HepG2 (cell line): Measurements from ENCODE around the gene PSMD1. TPM values are rescaled to one million over a fixed set of nuclear protein-coding genes. Genes with fewer than 3 reads are reported as not detected.

Experiments used
- ARNT2 ChIP-seq: sonication (generic); formaldehyde crosslinking; IDR thresholded peaks from 2 replicates; pipeline ENCODE4 v1.8.0; 2022; ENCODE audit warnings: mild to moderate bottlenecking, low read depth, missing genetic modification reagents, moderate library complexity
- HNRNPLL ChIP-seq: fragments of 200-400 bp; formaldehyde crosslinking; IDR thresholded peaks from 2 replicates; pipeline ENCODE4 v1.6.1; 2017; ENCODE audit warnings: mild to moderate bottlenecking, low read depth, low read length; ENCODE audit not compliant: poor library complexity, severe bottlenecking
- JUND ChIP-seq: sonication (generic); formaldehyde crosslinking; IDR thresholded peaks from 2 replicates; pipeline ENCODE4 v1.8.0; 2022; ENCODE audit warnings: mild to moderate bottlenecking, missing genetic modification reagents
- MAFG ChIP-seq: sonication (generic); formaldehyde crosslinking; IDR thresholded peaks from 2 replicates; pipeline ENCODE4 v1.5.1; 2020; ENCODE audit warnings: mild to moderate bottlenecking, missing genetic modification reagents
- MED13 ChIP-seq: sonication (generic); formaldehyde crosslinking; IDR thresholded peaks from 2 replicates; pipeline ENCODE4 v1.5.0; 2020; ENCODE audit warnings: missing genetic modification reagents
- MEIS2 ChIP-seq: sonication (generic); formaldehyde crosslinking; IDR thresholded peaks from 2 replicates; pipeline ENCODE4 v1.9.0; 2021; ENCODE audit warnings: mild to moderate bottlenecking, missing genetic modification reagents
- NCOA5 ChIP-seq: sonication (generic); formaldehyde crosslinking; IDR thresholded peaks from 2 replicates; pipeline ENCODE4 v1.4.0; 2020; ENCODE audit warnings: missing genetic modification reagents
- NFRKB ChIP-seq: fragments of 450-650 bp; IDR thresholded peaks from 2 replicates; pipeline ENCODE4 v1.6.1; 2017
- NR2F6 ChIP-seq, 2 experiments: IDR thresholded peaks; 2 replicates each; pipeline ENCODE4 v1.6.1; 2016; ENCODE audit warnings: antibody characterized with exemption in 1 of 2, mild to moderate bottlenecking in 1 of 2
- ONECUT2 ChIP-seq: sonication (generic); formaldehyde crosslinking; IDR thresholded peaks from 2 replicates; pipeline ENCODE4 v1.4.0; 2020; ENCODE audit warnings: missing genetic modification reagents
- TARDBP ChIP-seq: sonication (generic); formaldehyde crosslinking; IDR thresholded peaks from 2 replicates; pipeline ENCODE4 v1.8.0; 2022; ENCODE audit warnings: mild to moderate bottlenecking, missing genetic modification reagents
- ZBTB8A ChIP-seq: sonication (generic); formaldehyde crosslinking; IDR thresholded peaks from 2 replicates; pipeline ENCODE4 v1.4.0; 2020; ENCODE audit warnings: mild to moderate bottlenecking, low read depth, missing genetic modification reagents, borderline replicate concordance
- ZNF253 ChIP-seq: sonication (generic); formaldehyde crosslinking; IDR thresholded peaks from 2 replicates; pipeline ENCODE4 v1.8.0; 2022; ENCODE audit warnings: mild to moderate bottlenecking, missing genetic modification reagents, borderline replicate concordance
- ZNF607 ChIP-seq: sonication (generic); formaldehyde crosslinking; IDR thresholded peaks from 2 replicates; pipeline ENCODE4 v1.5.1; 2020; ENCODE audit warnings: missing genetic modification reagents, mild to moderate bottlenecking, borderline replicate concordance
- ZNF709 ChIP-seq: sonication (generic); formaldehyde crosslinking; IDR thresholded peaks from 2 replicates; pipeline ENCODE4 v1.5.0; 2020; ENCODE audit warnings: mild to moderate bottlenecking, missing genetic modification reagents
- ZSCAN21 ChIP-seq: sonication (generic); formaldehyde crosslinking; IDR thresholded peaks from 2 replicates; pipeline ENCODE4 v1.8.0; 2022; ENCODE audit warnings: mild to moderate bottlenecking, missing genetic modification reagents, moderate library complexity, borderline replicate concordance
- polyA plus RNA-seq, 8 experiments: library from polyadenylated mRNA; depleted of rRNA in 3 of 8; stranded (reverse) in 7 of 8; unstranded in 1 of 8; fragments of >200 nt; fragmentation: Illumina TruSeq in 4 of 8; extraction: Trizol in 4 of 8; gene quantifications; 2 replicates each; pipeline versions ENCODE4 v1.2.1 to v1.2.3, GENCODE V29; 2011 to 2016; ENCODE audit warnings: low read depth in 4 of 8, missing spikeins in 1 of 8, mixed read lengths in 1 of 8; ENCODE audit not compliant: insufficient read depth in 1 of 8
- total RNA-seq, 5 experiments: library from RNA; depleted of rRNA; stranded (reverse); fragments of >200 nt; fragmentation: Illumina TruSeq; extraction: Trizol; gene quantifications; 2 replicates each; pipeline ENCODE4 v1.2.3, GENCODE V29; 2016; ENCODE audit warnings: low read depth in 1 of 5
- TF ChIP-seq, protein P1 (sequence below): IDR thresholded peaks from 2 replicates; pipeline ENCODE4 v1.6.1; 2018; ENCODE audit warnings: missing genetic modification reagents
- TF ChIP-seq, protein P2 (sequence below): sonication (generic); formaldehyde crosslinking; IDR thresholded peaks from 2 replicates; pipeline ENCODE4 v1.9.0; 2021; ENCODE audit warnings: missing genetic modification reagents, borderline replicate concordance
- TF ChIP-seq, protein P3 (sequence below): sonication (generic); formaldehyde crosslinking; IDR thresholded peaks from 2 replicates; pipeline ENCODE4 v1.5.1; 2020; ENCODE audit warnings: mild to moderate bottlenecking, missing genetic modification reagents, moderate library complexity
- TF ChIP-seq, protein P4 (sequence below): sonication (generic); formaldehyde crosslinking; IDR thresholded peaks from 2 replicates; pipeline ENCODE4 v1.4.0; 2020; ENCODE audit warnings: mild to moderate bottlenecking, missing genetic modification reagents
- TF ChIP-seq, protein P5 (sequence below): sonication (generic); formaldehyde crosslinking; IDR thresholded peaks from 2 replicates; pipeline ENCODE4 v1.4.0; 2020; ENCODE audit warnings: missing genetic modification reagents, borderline replicate concordance
- TF ChIP-seq, protein P6 (sequence below): IDR thresholded peaks from 2 replicates; pipeline ENCODE4 v1.6.1; 2016; ENCODE audit warnings: mild to moderate bottlenecking

Gene PSMD1
- total and polyA plus RNA-seq, 2 of the 13 experiments (the other 11 are each of a cell fraction or from before 2014, with no cell fraction given): 136 to 191 TPM

DNA sequence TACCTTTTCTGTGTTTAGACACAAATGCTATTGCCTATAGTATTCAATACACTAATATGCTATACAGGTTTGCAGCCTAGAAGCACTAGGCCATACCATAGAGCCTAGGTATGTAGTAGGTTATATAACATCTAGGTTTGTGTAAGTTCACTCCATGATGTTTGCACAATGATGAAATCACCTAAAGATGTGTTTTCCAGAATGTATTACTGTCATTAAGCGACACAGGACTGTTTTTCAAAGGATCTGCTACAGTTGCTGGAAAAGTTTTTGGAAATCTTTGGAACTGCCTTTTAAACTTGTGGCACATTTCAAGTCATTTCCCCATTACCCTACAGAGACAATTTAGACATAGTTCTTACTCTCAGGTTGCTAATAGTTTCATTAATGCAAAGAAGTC lies 9.3 kb downstream of the PSMD1 start (continued):
- TF ChIP-seq TARDBP (CRISPR knock-in tag) (no peak; the same call in 1 of the 2 replicates), MED13 (no peak), NFRKB (no peak), HNRNPLL (no peak), MAFG (CRISPR knock-in tag) (no peak), NCOA5 (CRISPR knock-in tag) (no peak), MEIS2 (CRISPR knock-in tag) (no peak), NR2F6 (IDR thresholded peaks at IDR 0.05) (no peak), NR2F6 (CRISPR knock-in tag; IDR thresholded peaks at IDR 0.05) (peak; percentile 65), ARNT2 (CRISPR knock-in tag) (no peak; the same call in 1 of the 2 replicates), ZBTB8A (CRISPR knock-in tag) (no peak), ZSCAN21 (CRISPR knock-in tag) (no peak), ZNF253 (CRISPR knock-in tag) (no peak), ONECUT2 (no peak), ZNF709 (CRISPR knock-in tag) (no peak), JUND (CRISPR knock-in tag) (peak; percentile 88), ZNF607 (CRISPR knock-in tag) (no peak)
- TF ChIP-seq, protein P1, sequence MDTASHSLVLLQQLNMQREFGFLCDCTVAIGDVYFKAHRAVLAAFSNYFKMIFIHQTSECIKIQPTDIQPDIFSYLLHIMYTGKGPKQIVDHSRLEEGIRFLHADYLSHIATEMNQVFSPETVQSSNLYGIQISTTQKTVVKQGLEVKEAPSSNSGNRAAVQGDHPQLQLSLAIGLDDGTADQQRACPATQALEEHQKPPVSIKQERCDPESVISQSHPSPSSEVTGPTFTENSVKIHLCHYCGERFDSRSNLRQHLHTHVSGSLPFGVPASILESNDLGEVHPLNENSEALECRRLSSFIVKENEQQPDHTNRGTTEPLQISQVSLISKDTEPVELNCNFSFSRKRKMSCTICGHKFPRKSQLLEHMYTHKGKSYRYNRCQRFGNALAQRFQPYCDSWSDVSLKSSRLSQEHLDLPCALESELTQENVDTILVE (CRISPR knock-in tag): peak; percentile 77
- TF ChIP-seq, protein P2, sequence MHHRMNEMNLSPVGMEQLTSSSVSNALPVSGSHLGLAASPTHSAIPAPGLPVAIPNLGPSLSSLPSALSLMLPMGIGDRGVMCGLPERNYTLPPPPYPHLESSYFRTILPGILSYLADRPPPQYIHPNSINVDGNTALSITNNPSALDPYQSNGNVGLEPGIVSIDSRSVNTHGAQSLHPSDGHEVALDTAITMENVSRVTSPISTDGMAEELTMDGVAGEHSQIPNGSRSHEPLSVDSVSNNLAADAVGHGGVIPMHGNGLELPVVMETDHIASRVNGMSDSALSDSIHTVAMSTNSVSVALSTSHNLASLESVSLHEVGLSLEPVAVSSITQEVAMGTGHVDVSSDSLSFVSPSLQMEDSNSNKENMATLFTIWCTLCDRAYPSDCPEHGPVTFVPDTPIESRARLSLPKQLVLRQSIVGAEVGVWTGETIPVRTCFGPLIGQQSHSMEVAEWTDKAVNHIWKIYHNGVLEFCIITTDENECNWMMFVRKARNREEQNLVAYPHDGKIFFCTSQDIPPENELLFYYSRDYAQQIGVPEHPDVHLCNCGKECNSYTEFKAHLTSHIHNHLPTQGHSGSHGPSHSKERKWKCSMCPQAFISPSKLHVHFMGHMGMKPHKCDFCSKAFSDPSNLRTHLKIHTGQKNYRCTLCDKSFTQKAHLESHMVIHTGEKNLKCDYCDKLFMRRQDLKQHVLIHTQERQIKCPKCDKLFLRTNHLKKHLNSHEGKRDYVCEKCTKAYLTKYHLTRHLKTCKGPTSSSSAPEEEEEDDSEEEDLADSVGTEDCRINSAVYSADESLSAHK (CRISPR knock-in tag): no peak
- TF ChIP-seq, protein P3, sequence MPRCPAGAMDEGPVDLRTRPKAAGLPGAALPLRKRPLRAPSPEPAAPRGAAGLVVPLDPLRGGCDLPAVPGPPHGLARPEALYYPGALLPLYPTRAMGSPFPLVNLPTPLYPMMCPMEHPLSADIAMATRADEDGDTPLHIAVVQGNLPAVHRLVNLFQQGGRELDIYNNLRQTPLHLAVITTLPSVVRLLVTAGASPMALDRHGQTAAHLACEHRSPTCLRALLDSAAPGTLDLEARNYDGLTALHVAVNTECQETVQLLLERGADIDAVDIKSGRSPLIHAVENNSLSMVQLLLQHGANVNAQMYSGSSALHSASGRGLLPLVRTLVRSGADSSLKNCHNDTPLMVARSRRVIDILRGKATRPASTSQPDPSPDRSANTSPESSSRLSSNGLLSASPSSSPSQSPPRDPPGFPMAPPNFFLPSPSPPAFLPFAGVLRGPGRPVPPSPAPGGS: no peak
- TF ChIP-seq, protein P4, sequence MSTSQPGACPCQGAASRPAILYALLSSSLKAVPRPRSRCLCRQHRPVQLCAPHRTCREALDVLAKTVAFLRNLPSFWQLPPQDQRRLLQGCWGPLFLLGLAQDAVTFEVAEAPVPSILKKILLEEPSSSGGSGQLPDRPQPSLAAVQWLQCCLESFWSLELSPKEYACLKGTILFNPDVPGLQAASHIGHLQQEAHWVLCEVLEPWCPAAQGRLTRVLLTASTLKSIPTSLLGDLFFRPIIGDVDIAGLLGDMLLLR: no peak
- TF ChIP-seq, protein P5, sequence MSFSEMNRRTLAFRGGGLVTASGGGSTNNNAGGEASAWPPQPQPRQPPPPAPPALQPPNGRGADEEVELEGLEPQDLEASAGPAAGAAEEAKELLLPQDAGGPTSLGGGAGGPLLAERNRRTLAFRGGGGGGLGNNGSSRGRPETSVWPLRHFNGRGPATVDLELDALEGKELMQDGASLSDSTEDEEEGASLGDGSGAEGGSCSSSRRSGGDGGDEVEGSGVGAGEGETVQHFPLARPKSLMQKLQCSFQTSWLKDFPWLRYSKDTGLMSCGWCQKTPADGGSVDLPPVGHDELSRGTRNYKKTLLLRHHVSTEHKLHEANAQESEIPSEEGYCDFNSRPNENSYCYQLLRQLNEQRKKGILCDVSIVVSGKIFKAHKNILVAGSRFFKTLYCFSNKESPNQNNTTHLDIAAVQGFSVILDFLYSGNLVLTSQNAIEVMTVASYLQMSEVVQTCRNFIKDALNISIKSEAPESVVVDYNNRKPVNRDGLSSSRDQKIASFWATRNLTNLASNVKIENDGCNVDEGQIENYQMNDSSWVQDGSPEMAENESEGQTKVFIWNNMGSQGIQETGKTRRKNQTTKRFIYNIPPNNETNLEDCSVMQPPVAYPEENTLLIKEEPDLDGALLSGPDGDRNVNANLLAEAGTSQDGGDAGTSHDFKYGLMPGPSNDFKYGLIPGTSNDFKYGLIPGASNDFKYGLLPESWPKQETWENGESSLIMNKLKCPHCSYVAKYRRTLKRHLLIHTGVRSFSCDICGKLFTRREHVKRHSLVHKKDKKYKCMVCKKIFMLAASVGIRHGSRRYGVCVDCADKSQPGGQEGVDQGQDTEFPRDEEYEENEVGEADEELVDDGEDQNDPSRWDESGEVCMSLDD: no peak
- TF ChIP-seq, protein P6, sequence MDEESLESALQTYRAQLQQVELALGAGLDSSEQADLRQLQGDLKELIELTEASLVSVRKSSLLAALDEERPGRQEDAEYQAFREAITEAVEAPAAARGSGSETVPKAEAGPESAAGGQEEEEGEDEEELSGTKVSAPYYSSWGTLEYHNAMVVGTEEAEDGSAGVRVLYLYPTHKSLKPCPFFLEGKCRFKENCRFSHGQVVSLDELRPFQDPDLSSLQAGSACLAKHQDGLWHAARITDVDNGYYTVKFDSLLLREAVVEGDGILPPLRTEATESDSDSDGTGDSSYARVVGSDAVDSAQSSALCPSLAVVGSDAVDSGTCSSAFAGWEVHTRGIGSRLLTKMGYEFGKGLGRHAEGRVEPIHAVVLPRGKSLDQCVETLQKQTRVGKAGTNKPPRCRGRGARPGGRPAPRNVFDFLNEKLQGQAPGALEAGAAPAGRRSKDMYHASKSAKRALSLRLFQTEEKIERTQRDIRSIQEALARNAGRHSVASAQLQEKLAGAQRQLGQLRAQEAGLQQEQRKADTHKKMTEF: peak; percentile 84; the same call in 1 of the 2 replicates
